HEK293T (cell line): ENCODE measurements around the gene TFR2.
A peak's percentile ranks its signal among the peaks of the same experiment; 100 is the strongest.

Experiments used
- CTCF ChIA-PET: fragments of 350-600 bp; formaldehyde crosslinking; extraction: SDS; loops from one replicate; lab custom pipeline; 2021; ENCODE audit warnings: antibody characterized with exemption, inconsistent platforms; lab: Yijun Ruan, JAX
- POLR2A ChIA-PET: fragments of 350-600 bp; formaldehyde crosslinking; extraction: SDS; loops from one replicate; lab custom pipeline; 2020; ENCODE audit warnings: antibody characterized with exemption, inconsistent platforms; lab: Yijun Ruan, JAX
- DNase-seq: peaks from one replicate; pipeline ENCODE4 v3.0.0; 2012; ENCODE audit warnings: mixed read lengths; ENCODE audit errors: extremely low spot score
- ARNT ChIP-seq: fragments of 450-650 bp; IDR thresholded peaks from 2 replicates; pipeline ENCODE4 v1.6.1; 2017; ENCODE audit warnings: mild to moderate bottlenecking
- BHLHE40 ChIP-seq: fragments of 450-650 bp; IDR thresholded peaks from 2 replicates; pipeline ENCODE4 v1.6.1; 2016; ENCODE audit warnings: mild to moderate bottlenecking, moderate library complexity, borderline replicate concordance
- CTBP1 ChIP-seq: fragments of 450-650 bp; IDR thresholded peaks from 2 replicates; pipeline ENCODE4 v1.6.1; 2016; ENCODE audit warnings: borderline replicate concordance
- ELF4 ChIP-seq: fragments of 450-650 bp; IDR thresholded peaks from 2 replicates; pipeline ENCODE4 v1.6.1; 2017; ENCODE audit warnings: antibody characterized with exemption
- FOXA1 ChIP-seq: fragments of 450-650 bp; IDR thresholded peaks from 2 replicates; pipeline ENCODE4 v1.6.1; 2016; ENCODE audit warnings: mild to moderate bottlenecking
- FOXK2 ChIP-seq: fragments of 450-650 bp; IDR thresholded peaks from 2 replicates; pipeline ENCODE4 v1.6.1; 2016; ENCODE audit warnings: mild to moderate bottlenecking
- FOXM1 ChIP-seq: fragments of 450-650 bp; IDR thresholded peaks from 2 replicates; pipeline ENCODE4 v1.6.1; 2017; ENCODE audit warnings: mild to moderate bottlenecking, borderline replicate concordance
- HDGF ChIP-seq: fragments of 450-650 bp; IDR thresholded peaks from 2 replicates; pipeline ENCODE4 v1.6.1; 2017; ENCODE audit warnings: antibody characterized with exemption, borderline replicate concordance
- L3MBTL2 ChIP-seq: fragments of 450-650 bp; conservative IDR thresholded peaks from 2 replicates; pipeline ENCODE4 v1.6.1; 2016; ENCODE audit warnings: mild to moderate bottlenecking
- LEF1 ChIP-seq: fragments of 450-650 bp; IDR thresholded peaks from 2 replicates; pipeline ENCODE4 v1.6.1; 2017; ENCODE audit warnings: mild to moderate bottlenecking, borderline replicate concordance
- NFRKB ChIP-seq: fragments of 450-650 bp; IDR thresholded peaks from 2 replicates; pipeline ENCODE4 v1.6.1; 2016; ENCODE audit warnings: mild to moderate bottlenecking, moderate library complexity
- SP1 ChIP-seq: fragments of 450-650 bp; IDR thresholded peaks from 2 replicates; pipeline ENCODE4 v1.6.1; 2017
- SUZ12 ChIP-seq: fragments of 450-650 bp; IDR thresholded peaks from 2 replicates; pipeline ENCODE4 v1.6.1; 2016; ENCODE audit warnings: mild to moderate bottlenecking
- TARDBP ChIP-seq: fragments of 450-650 bp; IDR thresholded peaks from 2 replicates; pipeline ENCODE4 v1.6.1; 2016
- ZNF384 ChIP-seq: fragments of 450-650 bp; IDR thresholded peaks from 2 replicates; pipeline ENCODE4 v1.6.1; 2016
- TF ChIP-seq, protein P1 (sequence below): fragments of 450-650 bp; IDR thresholded peaks from 2 replicates; pipeline ENCODE4 v1.6.1; 2016

TFR2 gene

DNA sequence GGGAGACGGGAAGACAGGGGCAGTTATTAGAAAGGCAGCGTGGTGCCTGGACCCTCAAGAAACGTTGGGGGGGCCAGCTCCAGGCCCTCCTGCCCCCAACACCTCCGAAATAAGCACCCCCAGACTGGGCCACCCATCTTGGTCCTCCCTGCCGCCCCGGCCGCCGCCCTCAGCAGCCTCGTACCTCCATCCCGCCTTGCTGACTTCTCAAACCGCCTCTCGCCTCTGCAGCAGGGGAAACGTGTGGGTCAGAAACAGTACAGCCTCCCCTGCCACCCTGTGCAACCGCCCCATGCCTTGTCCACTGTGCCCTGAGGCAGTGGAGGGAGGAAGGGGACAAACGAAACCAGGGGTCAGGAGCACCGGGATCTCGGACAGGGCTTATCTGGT is 45.5 kb upstream of the TFR2 start:
- no peak for DNase-seq
- ChIA-PET CTCF (no interaction called here), POLR2A (no interaction called here)
- TF ChIP-seq ELF4: no peak
- TF ChIP-seq ZNF384: no peak
- TF ChIP-seq L3MBTL2: no peak
- no peak for TF ChIP-seq FOXK2
- no peak for TF ChIP-seq LEF1
- TF ChIP-seq TARDBP: no peak
- TF ChIP-seq, protein P1, sequence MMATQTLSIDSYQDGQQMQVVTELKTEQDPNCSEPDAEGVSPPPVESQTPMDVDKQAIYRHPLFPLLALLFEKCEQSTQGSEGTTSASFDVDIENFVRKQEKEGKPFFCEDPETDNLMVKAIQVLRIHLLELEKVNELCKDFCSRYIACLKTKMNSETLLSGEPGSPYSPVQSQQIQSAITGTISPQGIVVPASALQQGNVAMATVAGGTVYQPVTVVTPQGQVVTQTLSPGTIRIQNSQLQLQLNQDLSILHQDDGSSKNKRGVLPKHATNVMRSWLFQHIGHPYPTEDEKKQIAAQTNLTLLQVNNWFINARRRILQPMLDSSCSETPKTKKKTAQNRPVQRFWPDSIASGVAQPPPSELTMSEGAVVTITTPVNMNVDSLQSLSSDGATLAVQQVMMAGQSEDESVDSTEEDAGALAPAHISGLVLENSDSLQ: no peak
- TF ChIP-seq NFRKB: no peak
- TF ChIP-seq SUZ12: no peak
- no peak for TF ChIP-seq FOXA1
- TF ChIP-seq CTBP1: no peak
- no peak for TF ChIP-seq SP1
- TF ChIP-seq ARNT: no peak
- no peak for TF ChIP-seq BHLHE40
- TF ChIP-seq HDGF: no peak
- TF ChIP-seq FOXM1: no peak

DNA sequence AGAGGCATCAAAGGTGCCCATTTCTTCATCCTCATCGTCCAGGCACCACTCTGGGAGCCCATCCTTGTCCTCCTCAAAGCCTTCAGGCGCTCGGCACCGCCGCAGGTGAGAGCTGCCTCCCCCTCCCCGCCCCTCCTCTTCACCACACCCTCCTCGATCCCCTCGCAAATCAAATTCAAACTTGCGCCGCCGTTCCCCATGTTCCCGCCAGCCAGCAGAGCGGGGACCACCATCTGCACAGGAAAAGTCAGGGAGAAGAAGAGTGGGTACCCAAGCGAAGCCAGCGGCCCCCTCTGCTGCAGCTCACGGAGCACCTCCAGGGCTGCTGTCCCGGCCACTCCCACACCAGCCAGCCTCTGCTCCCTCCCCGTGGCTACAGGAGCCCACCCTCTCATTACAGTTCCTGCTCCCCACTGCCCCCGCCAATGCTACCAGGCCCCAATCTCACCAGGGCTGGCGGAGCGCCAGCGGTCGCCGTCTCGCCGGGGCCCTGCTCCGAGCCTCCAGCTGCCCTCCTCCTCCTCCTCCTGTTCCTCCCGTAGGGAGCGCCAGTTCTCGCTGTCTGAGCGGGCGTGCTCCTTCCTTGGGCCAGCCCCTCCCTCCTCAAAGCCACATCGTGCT is 45.0 kb upstream of the TFR2 start:
- TF ChIP-seq SP1: no peak
- no peak for TF ChIP-seq BHLHE40
- no peak for TF ChIP-seq ARNT
- no peak for TF ChIP-seq SUZ12
- no peak for TF ChIP-seq FOXM1
- TF ChIP-seq L3MBTL2: no peak
- no peak for TF ChIP-seq LEF1
- TF ChIP-seq, protein P1: no peak
- TF ChIP-seq TARDBP: no peak
- TF ChIP-seq NFRKB: no peak
- TF ChIP-seq HDGF: no peak
- no peak for DNase-seq
- CTCF ChIA-PET: interaction anchor here (2.4 kb wide), 1 partner anchor 19 kb away, joined by 6 read pairs; the partner anchor contains the start of gene POP7
- POLR2A ChIA-PET: no interaction called here

DNA sequence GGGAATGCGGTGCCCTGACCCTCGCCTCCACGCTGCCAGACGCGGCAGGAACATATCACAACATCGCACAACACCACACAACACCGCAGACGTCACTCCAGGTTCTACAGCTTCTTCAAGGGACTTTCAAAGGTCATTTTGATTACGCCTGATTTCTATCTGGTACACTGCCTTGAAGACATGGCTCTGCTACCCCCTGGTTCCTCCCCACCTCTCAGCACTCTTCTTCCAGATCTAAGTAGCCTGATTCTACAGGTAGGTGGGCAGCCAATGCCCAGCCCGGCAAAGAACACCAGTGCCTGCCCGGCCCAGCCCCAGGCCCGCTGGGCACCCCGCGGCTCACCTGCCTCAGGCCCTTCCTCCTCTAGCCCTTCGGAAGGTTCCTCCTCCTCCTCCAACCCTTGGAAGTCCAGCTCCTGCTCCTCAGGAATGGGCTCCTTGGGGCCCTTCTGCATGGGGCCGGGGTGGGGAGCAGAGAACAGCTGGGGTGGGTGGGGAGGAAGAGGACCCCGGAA is 44.3 kb upstream of the TFR2 start:
- TF ChIP-seq HDGF: no peak
- TF ChIP-seq SUZ12: no peak
- TF ChIP-seq ELF4: no peak
- TF ChIP-seq CTBP1: no peak
- TF ChIP-seq FOXM1: no peak
- no peak for TF ChIP-seq TARDBP
- TF ChIP-seq ZNF384: no peak
- TF ChIP-seq BHLHE40: no peak
- no peak for TF ChIP-seq FOXK2
- no peak for TF ChIP-seq L3MBTL2
- TF ChIP-seq SP1: no peak
- no peak for TF ChIP-seq NFRKB
- TF ChIP-seq ARNT: no peak
- TF ChIP-seq FOXA1: no peak
- TF ChIP-seq, protein P1: no peak
- no peak for TF ChIP-seq LEF1
- CTCF ChIA-PET: interaction anchor here (2.4 kb wide), 1 partner anchor 20 kb away, joined by 6 read pairs; the partner anchor contains the start of gene POP7
- POLR2A ChIA-PET: no interaction called here
- no peak for DNase-seq

DNA sequence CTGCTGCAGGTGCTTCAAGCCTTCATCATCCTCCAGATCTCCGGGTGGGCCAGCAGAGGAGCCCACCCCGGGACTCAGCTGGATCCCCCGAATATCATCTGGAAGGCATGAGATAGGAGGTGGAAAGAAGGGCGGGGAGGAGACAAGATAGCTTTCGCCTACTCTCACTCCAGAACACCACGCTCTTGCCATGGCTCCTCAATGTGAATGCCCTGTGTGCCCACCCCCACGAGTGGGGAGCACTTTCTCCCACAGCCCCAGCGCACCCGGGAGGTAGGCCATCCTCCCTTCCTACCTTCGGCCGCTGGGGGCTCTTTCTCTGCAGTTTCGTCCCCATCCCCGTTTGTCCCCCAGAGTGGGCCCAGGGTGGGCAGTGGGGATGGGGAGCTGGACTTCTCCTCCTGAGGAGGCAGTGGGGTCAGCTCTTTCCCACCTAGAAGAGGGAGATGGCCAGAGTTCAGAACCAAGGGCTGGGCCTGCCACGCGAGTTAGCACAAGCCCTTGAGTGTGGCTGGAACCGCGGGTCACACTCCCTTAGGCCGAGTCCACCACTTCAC is 43.8 kb upstream of the TFR2 start:
- peak; percentile 3 for DNase-seq
- TF ChIP-seq, protein P1: no peak
- TF ChIP-seq NFRKB: no peak
- no peak for TF ChIP-seq ZNF384
- no peak for TF ChIP-seq FOXM1
- no peak for TF ChIP-seq LEF1
- TF ChIP-seq FOXA1: no peak
- no peak for TF ChIP-seq FOXK2
- TF ChIP-seq TARDBP: no peak
- TF ChIP-seq HDGF: no peak
- no peak for TF ChIP-seq SUZ12
- TF ChIP-seq BHLHE40: no peak
- no peak for TF ChIP-seq ARNT
- no peak for TF ChIP-seq ELF4
- no peak for TF ChIP-seq SP1
- TF ChIP-seq CTBP1: no peak
- TF ChIP-seq L3MBTL2: no peak
- POLR2A ChIA-PET: interaction anchor here (0.7 kb wide), 1 partner anchor 9 kb away, joined by 3 read pairs; the partner anchor contains the start of gene GIGYF1
- CTCF ChIA-PET: interaction anchor here (2.4 kb wide), 1 partner anchor 20 kb away, joined by 6 read pairs; the partner anchor contains the start of gene POP7

DNA sequence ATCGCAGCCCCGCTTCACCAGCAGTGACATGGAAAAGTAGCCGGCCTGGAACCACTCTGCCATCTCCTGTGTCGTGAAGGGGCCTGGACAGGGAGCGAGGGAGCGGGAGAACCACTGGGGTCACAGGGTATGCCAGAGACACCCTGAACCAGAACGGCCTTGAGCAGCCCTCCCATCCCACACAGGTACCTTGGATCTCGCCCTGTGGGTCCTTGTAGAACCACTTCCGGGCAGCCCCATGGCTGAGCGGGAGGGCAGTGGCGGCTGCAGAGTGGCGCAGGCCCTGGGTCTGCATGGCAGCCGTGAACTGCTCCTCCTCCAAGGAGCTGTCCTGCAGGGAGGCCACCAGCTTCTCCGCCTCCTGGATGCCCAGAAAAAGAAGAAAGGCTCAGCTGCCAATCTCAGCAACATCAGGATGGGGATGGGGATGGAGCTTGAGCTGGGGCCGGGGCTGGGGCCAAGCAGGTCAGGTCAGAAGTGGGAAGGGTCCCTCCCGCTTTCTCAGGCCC is 43.2 kb upstream of the TFR2 start:
- no peak for TF ChIP-seq FOXM1
- no peak for TF ChIP-seq SP1
- no peak for TF ChIP-seq L3MBTL2
- no peak for TF ChIP-seq ELF4
- no peak for TF ChIP-seq FOXK2
- TF ChIP-seq ARNT: no peak
- TF ChIP-seq SUZ12: no peak
- no peak for TF ChIP-seq BHLHE40
- no peak for TF ChIP-seq LEF1
- no peak for TF ChIP-seq CTBP1
- TF ChIP-seq FOXA1: no peak
- TF ChIP-seq TARDBP: no peak
- TF ChIP-seq, protein P1: no peak
- no peak for TF ChIP-seq ZNF384
- TF ChIP-seq NFRKB: no peak
- TF ChIP-seq HDGF: no peak
- ChIA-PET CTCF (interaction anchor here (0.5 to 2.4 kb wide), 2 partner anchors 21 to 147 kb away, joined by 3 to 6 read pairs; partner anchors contain the start of gene POP7), POLR2A (interaction anchor here (0.7 to 1.2 kb wide), 2 partner anchors 8 to 9 kb away, joined by 3 read pairs; partner anchors contain the start of gene GIGYF1)
- peak; percentile 3 for DNase-seq
